GM15510 (cell line): ENCODE data around the gene ROBO4.

Experiments used
- POLR2A ChIP-seq: IDR thresholded peaks from 3 replicates; pipeline ENCODE4 v1.6.1; 2011; ENCODE audit warnings: borderline replicate concordance; ENCODE audit not compliant: insufficient read length; ENCODE audit errors: extremely low read depth

The ROBO4 gene

DNA sequence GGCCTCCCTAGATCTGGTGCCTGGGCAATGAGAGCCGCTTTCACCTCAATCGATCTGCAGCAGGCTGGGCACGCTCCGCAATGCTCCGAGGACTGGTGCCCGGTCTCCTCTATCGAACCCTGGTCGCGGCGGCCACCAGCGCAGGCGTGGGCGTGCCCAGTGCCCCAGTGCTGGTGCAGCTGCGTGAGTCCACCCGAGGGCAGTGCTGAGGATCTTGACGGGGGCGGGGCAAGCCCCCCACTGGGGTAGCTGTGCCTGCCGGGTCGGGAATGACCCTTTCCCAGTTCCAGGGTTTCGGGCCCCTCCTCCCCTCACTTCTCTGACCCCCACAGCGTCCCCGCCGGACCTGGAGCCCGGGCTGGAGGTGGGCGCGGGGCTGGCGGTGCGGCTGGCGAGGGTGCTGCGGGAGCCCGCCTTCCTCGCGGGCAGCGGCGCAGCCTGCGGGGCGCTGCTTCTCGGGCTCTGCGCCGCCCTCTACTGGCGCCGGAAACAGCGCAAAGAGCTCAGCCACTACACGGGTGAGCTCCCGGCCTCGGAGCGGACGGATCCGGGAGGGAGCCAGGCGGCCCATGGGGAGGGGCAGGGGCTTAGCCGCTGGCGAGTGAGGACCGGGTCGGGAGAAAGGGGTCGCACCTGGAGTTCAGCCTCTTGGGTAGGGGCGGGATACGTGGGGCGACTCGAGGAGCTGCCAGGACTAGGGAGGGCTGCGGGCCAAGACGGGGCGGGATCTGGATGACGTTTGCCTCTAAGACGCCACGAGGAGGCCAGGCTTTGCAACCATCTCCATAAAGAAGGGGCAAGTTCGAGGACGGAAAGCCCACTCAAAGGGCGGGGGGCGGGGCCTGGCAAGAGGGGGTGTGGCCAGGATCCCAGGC is 21.5 kb downstream of the ROBO4 start:
- no peak for TF ChIP-seq POLR2A

DNA sequence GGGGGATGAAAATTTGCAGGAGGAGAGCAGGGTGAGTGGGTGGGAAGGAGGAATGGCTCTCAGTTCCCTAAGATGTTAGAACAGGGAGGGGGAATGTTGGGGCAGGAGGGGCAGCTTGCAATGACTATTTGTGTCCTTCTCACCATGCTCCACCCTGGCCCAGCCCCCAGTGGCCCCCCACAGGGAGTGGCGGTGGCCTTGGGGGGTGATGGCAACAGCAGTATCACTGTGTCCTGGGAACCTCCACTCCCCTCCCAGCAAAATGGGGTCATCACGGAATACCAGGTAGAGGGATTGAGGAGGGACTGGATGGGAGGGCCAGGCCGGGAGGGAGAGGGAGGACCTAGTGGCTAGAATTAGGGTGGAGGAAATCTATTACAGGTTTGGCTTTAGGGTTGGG is 22.3 kb downstream of the ROBO4 start:
- TF ChIP-seq POLR2A: no peak

DNA sequence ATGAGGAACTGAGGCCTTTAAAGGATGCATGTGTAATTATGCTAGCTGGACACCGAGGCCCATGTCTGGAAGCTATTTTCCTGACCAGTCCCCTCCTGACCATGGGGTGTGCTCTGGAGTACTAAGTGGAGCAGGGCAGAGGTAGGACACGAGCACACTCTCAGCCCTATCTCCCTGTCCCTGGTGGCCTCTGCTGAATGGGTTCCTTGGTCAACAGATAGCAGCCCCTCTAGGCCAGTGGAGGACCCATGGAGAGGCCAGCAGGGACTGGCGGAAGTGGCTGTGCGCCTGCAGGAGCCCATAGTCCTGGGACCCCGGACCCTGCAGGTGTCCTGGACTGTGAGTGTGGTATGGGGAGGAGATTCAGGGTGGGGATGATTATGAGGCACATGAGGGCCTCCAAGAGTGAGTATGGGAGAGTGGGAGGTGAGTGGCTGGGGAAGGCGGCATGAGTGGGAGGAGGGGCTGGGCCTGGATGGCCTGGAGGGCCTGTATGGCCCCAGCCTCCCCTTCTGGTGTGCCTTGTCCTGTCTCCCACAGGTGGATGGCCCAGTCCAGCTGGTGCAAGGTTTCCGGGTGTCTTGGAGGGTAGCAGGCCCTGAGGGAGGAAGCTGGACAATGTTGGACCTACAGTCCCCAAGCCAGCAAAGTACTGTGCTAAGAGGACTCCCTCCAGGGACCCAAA is 23.0 kb downstream of the ROBO4 start:
- no peak for TF ChIP-seq POLR2A

DNA sequence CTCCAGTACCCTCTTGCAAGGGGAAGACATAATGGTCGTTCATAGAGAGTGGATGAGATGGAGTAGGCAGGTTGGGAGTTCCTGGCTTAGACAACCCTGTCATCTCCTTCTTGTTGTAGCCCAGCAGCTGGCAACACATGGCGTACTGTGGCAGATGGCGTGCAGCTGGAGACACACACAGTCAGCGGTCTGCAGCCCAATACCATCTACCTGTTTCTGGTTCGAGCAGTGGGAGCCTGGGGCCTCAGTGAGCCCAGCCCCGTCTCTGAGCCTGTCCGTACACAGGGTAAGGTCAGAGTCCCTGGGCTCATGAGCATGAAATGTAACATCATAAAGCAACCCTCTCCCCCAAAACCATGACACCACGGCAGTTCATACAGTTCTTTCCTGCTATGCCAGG is 23.7 kb downstream of the ROBO4 start:
- TF ChIP-seq POLR2A: no peak

DNA sequence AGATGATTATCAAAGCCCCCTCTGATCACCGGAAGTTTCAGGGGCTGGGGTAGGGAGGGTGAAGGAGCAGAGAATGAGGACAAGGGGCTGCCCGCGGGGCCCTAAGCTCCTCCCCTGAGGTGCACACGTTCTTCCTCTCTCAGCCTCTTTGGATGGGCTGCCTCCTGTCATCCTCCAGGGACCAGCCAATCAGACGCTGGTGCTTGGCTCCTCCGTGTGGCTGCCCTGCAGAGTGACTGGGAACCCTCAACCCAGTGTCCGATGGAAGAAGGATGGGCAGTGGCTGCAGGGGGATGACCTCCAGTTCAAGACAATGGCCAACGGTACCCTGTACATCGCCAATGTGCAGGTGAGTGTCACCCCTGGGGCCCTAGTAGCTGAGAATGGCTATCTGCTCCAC is 24.9 kb downstream of the ROBO4 start:
- TF ChIP-seq POLR2A: no peak

DNA sequence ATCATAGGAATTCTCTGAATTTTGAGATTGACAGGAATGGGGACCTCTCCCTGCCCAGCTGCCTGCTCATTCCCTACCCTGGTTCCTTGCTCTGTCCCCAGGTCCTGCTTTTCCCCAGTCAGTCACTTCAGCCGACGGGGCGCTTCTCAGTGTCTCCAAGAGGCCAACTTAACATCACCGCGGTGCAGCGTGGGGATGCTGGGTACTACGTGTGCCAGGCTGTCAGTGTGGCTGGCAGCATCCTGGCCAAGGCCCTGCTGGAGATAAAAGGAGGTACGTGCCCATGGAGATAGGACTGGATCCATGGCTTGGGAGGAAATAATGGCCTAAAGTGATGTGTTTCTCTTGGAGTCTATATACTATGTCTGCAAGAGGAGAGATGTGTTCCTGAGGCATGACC is 25.4 kb downstream of the ROBO4 start:
- no peak for TF ChIP-seq POLR2A

DNA sequence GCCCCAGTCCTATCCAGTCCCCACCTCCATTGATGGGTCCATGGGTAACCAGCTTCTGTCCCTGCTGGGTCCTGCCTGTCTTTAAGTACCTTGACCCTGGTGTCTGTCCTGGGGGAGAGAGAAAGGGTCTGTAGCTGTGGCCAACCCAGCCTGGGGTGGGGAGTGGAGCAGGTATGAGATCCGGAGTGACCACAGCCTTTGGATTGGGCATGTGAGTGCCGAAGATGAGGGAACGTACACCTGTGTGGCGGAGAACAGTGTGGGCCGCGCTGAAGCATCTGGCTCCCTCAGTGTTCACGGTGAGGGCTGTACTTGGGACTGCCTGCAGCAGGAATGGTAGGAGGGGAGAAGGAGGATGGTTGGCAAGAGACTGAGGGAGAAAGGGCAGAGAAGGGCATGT is 27.2 kb downstream of the ROBO4 start:
- no peak for TF ChIP-seq POLR2A

DNA sequence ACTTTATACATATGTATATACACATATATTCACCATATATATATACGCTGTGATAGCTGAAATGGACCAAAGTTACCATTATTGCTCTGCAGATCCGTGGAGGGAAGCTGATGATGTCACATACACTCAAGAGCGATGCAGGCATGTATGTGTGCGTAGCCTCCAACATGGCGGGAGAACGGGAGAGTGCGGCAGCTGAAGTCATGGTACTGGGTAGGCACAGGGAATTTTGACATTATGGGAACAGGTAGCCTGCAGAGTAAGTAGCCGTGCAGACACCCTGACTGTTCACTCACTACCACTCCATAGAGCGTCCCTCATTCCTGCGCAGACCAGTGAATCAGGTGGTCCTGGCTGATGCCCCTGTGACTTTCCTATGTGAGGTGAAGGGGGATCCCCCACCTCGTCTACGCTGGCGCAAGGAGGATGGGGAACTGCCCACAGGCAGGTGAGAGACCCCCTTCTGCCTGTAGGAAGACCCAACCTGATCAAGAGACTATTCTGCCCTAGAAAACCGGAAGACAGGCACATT is 27.7 kb downstream of the ROBO4 start:
- no peak for TF ChIP-seq POLR2A

DNA sequence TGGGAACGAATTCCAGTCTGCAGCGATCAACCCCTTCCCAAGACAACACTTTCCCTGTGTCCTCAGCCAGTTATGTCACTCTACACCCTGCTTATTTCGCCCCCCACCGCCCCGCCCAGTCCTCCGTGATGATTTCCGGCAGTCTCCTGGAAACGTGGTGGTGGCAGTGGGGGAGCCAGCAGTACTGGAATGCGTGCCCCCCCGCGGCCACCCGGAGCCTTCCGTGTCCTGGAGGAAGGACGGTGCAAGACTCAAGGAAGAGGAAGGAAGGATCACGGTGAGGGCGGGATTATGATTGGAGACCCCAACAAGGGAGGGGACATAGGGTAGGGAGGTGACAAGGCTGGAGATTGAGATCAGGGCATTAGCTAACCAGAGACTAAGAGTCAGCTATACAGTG is 28.3 kb downstream of the ROBO4 start:
- no peak for TF ChIP-seq POLR2A

DNA sequence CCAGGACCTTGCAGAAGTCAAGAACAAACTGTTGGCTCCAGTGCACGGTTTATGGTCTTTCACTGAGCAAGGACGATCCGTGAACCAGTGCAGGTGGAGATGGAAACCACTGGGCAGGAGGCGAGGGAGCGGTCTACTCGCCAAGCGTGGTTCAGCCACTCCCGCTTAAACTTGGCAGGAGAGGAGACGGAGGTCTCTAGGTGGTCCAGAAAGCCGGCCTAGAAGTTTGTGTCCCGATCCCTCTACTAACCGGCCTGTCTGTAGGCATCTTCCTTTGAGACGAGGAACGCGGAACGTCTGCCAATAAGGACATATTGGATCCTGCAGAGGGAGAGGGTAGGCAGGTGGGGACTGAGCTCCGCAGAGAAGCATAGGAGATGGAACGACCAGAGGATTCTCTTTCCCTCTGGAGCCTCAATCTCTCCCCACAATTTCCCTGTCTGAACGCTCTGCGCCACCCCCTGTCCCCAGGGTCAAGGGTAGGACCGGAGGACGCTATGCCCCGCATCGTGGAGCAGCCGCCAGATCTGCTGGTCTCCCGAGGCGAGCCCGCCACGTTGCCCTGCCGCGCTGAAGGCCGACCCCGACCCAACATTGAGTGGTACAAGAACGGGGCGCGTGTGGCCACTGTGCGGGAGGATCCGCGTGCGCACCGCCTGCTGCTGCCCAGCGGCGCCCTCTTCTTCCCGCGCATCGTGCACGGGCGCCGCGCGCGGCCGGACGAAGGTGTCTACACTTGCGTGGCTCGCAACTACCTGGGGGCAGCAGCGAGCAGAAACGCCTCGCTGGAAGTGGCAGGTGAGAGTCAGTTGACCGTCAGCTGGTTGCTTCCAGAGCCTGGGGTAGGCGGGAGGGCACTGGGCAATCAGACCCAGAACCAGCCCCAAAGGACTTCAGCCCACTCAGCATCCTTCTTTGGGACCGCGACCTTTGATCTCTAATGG is 29.1 kb downstream of the ROBO4 start:
- no peak for TF ChIP-seq POLR2A

DNA sequence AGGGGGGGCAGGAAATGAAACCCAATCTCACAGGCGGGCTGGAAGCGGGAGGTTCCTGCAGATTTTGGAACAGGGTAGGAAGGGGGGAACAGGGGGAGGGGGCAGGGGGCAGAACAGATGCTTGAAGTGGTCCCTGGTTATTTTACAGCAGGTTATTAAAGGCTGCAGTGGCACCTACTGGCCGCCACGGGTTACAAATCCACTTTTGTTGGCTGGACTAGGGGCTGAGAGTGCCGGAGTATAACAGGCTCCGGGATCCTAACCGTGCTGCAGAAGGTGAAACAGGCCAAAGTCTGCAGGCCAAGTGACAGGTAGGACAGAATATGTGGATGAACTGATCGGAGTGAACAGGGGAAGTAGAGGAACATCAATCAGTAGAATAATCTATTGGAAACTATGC is 30.0 kb downstream of the ROBO4 start:
- TF ChIP-seq POLR2A: no peak

DNA sequence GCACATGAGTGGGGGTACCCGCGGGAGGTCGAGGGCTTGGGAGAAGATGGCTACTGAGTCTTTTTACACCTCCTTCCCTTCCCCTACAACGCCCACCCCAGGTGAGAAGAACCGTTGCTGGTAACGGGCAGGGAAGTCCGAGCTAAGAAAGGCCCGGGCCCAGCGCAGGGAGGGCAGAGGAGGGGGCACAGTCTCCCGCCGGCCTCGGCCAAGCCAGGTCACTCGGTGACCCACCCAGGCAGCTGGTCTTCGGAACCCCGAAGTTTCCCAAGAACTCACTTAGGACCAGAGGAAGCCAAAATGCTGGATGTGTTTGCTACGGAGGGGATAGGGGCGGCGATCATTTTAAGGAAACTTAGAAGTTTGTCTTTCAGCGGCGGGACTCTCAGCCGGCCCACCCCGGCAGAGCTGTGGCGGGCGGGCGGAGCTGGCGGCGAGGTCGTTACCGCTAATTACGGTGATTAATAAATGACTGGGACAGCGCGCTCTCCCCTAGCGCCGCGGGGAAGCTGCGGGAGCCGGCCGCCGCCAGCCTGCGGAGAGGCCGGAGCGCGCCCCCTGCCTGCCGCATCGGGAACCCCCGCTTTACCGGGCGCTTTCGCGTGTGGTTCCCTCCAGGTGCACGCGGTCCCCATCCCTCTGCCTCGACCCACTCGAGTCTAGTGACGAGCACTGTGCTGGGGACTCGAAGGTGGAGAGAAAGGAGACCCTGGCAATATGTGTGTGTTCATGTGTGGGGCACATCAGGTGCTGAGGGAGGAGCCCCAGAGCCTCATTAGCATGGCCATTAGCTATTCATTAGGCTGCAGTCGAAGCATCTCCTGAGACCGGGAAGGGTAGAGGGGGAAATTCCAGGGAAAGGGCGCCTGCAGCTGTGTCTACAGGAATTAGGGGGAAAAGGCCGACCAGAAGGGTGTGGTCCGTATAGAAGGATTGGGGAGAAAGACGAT is 31.5 kb downstream of the ROBO4 start:
- TF ChIP-seq POLR2A: no peak

DNA sequence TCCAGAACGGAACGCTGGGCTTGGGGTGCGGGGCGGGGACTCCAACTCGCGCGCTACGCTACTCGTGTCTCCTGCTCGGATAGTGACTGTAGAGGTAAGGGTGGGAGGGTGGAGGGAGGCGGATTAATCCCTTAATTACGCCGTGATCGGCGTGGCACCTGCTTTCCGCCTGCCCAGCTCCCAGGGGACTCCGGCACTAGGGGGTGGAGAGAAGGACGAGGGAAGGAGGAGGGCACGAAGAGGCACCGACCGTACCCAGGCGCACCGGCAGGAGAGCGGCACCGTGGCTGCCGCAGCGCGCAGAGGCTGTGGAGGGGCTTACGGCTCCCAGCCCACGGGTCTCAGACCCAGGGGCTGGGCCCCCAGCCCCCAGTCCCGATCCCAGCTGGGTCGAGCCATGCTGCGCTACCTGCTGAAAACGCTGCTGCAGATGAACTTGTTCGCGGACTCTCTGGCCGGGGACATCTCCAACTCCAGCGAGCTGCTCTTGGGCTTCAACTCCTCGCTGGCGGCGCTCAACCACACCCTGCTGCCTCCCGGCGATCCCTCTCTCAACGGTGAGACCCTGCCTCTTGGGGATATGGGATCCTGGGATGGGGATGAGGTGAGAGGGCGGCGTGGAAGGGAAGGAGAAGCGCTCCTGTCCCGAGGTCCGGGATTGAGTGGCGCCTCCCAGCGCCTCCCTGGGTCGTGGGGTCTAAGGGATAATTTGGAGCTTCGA is 32.3 kb downstream of the ROBO4 start, which contains the start of gene ROBO3:
ROBO3 (plus strand) TSS at position 252 of the 721 bp plus-strand sequence; CDS start at position 398, 146 bp downstream.
- TF ChIP-seq POLR2A: no peak
